GM18520 (cell line): Measurements from ENCODE around the gene IMPG2.

Source experiments
- ATAC-seq: cut with Tn5 transposase; IDR thresholded peaks from one replicate; pipeline ENCODE4 v1.9.1; 2021; ENCODE audit not compliant: unreplicated experiment

The IMPG2 gene

GRCh38 chr3:101278727-101279126 is 41.6 kb downstream of the IMPG2 start:
- no peak for ATAC-seq

- ATAC-seq, result no peak
Observed at GRCh38 chr3:101273608-101274007, 46.8 kb downstream of the IMPG2 start.

GRCh38 chr3:101273156-101273555 is 47.2 kb downstream of the IMPG2 start:
- no peak for ATAC-seq

GRCh38 chr3:101271728-101272127 is 48.6 kb downstream of the IMPG2 start:
- no peak for ATAC-seq

DNA sequence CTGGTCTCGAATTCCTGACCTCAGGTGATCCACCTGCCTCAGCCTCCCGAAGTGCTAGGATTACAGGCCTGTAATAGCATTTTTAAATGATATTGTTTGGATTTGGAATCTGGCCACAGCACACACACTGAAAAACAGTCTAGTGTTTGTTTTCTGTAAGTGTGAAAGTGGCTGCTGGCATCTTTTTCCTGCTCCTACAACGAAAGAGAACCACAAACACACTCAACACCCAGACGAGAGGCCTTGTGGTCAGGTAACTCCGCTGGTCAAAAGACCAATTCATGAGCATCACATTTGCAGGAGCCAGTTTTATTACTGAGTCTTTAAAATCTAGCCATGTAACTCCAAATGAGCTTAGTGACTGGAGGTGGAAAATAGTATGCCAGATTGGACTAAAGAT is 50.2 kb downstream of the IMPG2 start:
- ATAC-seq, result no peak

- ATAC-seq, result no peak
Observed at GRCh38 chr3:101268971-101269671, 51.3 kb downstream of the IMPG2 start.

- no peak for ATAC-seq
Observed at GRCh38 chr3:101268141-101268540, 52.2 kb downstream of the IMPG2 start.

DNA sequence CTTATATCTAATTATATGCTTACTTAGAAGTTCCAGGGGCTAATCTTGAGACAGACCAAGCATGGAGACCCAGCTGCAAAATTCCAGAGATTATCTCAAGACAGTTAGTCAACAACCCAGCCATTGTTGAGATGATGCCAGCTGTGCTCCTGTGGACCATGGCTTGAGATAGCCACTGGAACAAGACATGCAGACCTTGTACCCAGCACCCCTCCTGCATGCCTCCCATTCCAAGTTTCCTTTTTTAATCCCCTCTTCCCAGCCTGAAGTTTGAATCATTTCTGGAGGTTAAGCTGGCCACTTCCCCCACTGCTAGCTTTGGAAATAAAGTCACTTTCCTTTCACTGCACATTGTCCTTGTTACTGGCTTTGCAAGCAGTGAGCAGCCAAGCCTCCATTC is 53.8 kb downstream of the IMPG2 start:
- no peak for ATAC-seq

DNA sequence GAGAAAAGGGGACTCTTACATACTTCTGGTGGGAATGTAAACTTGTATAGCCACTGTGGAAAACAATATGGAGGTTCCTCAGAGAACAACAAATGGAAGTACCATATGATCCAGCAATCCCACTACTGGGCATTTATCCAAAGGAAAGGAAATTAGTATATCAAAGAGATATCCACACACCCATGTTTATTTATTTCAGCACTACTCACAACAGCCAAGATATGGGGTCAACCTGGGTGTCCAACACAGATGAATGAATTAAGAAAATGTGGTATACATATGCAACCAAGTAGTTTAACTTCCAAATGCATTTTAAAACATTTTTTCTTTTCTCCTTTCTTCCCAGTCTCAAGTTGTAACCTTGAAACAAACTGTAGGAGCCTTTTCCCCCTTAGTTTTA is 54.3 kb downstream of the IMPG2 start:
- no peak for ATAC-seq

GRCh38 chr3:101262393-101263240 is 57.8 kb downstream of the IMPG2 start:
- ATAC-seq, result no peak

GRCh38 chr3:101261506-101261905 is 58.9 kb downstream of the IMPG2 start:
- no peak for ATAC-seq

DNA sequence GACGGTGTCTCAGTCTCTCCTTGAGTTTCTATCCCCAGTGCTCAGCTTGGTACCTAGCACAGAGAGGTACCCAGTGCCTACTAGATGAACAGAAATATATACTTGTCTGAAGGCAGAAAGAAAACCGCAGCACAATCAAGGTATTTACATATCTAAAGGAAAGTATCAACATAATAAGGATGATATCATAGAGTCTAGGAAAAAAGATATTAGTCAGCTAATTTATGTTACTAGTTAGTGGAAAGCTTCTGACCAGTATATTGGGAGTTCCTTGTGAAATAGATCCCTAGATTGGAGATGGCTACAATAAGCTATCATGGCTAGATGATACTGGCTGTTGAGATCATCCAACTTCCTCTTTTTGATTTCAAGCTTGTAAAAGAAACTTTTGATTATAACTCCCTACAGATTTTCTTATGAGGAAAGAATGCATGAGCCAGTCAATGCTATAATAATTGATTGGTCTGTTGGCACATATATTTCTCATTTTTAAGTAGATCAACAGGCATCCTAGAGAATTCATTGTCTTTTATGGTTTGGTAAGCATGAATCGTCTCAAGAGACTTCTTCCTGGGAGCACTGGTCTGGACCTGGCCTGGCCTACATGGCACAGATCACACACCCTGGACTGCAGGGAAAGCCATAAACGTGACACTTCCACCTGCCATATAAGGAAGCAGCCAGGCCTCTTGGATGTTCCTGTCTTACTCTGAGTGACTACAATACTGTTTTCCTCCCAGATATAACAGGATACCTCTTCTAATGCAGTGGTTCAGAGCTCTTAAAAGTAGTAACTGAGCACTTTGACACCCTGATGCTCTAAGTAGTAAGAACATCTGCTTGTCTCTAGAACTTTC is 60.7 kb downstream of the IMPG2 start:
- ATAC-seq, result no peak

DNA sequence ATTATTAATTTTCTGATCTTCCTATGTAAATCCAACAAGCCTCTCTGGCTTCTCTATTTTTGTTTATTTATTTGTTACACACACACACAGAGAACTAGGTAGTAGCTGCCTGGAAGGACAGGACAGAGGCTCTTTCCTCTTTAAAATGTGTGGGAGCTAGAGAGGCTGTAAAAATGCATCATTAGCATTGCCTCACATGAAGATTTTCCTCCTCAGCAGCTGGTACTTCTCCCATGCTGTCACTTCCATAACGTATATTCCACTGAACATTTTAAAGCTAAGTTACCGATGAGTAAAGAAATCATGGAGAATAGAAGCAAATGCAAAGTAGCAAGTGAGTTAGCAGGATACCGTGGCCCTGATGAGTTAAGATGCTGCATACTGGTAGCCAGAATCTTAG is 63.9 kb downstream of the IMPG2 start:
- no peak for ATAC-seq

DNA sequence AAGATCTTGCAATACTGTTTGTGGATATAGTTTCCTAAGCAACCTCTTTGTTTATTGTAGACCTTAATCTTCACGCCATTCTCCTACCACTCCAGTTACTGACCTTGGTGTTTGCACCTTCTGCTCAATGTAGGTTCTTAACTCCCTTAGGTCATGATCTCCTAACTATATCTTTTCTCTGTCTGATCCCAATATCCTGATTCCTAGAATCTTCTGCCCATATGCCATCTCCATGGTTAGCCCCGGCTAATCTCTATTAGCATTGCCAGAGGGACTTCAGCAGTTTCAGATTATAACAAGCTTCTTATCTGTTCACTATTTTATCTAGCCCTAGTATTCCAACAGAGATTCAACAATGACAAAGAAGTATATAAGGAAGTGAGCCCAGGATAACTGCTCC is 64.9 kb downstream of the IMPG2 start:
- ATAC-seq, result no peak

DNA sequence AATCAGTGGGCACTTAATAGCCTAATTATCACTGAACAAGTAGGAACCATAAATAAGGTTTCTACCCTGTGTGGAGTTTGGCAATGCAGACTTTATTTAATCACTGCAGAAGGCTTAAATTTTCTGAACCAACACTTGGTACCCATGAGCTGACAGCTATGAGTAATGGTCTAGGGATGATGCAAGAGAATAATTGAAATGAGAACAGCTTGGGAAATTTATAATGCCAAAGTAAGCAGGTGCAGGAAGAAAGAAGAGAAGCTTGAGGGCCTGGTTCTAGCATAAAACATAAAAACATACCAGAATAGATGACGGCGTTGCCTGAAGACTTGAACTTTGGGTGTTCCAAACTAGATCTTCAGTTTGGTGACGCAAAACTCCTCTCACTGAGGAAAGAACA is 67.0 kb downstream of the IMPG2 start:
- ATAC-seq, result no peak

- ATAC-seq, result no peak
Observed at GRCh38 chr3:101252945-101253344, 67.4 kb downstream of the IMPG2 start.

DNA sequence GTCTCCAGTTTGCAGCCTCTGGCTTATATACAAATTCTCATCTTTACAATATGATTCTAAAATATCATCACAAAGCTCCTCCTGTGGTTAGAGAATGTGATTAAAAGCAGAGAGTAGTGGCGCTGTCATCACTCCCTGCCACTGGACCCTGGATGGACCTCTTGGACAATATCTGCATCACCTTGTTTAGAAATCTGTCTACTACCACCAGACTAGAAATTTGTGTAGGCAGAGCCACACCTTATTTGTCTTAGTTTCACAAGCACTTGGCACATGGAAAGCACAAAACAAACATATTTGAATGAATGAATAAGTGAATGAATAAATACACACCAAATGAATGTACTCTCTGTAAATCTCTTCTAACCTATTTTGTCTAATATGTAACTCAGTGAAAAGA is 68.1 kb downstream of the IMPG2 start:
- ATAC-seq, result no peak

DNA sequence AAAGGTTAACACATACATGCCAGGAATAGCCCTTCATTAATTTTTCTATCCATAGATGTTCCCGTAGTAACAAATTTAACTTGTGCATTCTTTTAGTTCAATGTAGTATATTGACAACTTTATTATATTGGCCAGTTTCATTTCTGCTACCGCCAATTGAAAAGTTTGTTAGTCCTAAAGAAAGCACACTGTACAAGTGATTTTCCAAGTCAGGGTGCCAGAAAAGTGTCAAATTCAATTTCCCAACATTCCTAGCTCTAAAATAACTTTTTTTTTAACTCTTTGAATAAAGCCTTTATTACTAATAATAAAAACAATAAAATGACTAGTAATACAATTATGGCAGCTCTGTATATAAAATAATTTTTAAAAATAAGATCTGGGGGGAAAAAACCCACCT is 68.9 kb downstream of the IMPG2 start:
- ATAC-seq, result no peak

DNA sequence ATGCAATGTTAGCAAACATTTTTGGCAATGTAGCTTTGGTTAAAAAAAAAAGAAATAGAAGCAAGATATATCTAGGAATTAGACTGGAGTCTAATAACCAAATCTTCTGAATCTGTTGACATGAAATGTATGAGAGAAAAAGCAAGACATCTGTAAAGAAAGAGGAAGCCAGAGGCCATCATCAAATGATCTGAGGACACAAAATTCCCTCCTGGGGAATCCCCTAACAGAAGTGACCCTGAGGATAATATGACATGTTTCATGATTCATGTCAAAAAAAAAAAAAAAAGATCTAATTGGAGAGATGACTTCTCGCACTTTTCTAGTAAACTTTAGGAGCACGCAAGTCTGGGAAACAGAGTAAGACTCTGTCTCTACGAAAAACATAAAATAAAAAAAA is 70.9 kb downstream of the IMPG2 start:
- no peak for ATAC-seq

DNA sequence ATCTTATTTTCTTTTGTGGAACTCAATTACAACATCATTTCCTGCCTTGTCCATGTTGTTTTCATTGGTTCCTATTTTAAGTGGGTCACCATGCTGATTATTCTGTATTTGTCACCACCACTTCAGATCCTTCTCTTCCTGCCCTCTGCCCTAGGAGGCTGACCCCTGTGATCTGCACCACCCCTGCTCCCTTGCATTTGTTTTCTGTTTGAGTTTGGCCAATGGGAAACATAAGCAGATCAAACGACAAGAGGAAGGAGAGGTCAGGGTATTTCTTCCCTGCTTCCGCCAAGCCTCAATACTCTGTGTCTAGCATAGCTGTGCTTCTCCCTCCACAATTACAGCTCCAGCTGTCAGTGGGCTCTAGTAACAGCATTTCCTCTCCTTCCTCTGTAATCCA is 71.6 kb downstream of the IMPG2 start:
- ATAC-seq, result no peak

DNA sequence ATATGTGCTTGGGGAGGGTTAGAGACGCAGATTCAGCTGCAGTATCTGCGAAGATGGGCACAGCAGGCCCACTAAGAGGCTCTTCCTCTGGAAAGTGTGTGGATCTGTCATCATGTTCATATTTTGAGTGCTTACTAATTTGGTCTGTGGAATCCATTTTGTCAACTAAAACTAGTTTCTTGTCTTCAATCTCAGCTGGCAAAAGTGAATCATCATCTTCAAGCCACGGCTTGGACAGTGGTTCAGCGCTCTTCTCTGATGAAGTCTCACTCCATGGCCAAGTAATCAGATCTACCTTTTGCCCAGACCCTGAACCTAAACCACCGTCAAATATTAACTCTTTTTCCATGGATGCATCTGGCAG is 76.2 kb downstream of the IMPG2 start:
- no peak for ATAC-seq
